CD4-positive, alpha-beta T cell treated with Interferon alpha-2 for 1 hour (primary cell): ENCODE measurements around the gene OLFM3.

Experiments used
- DNase-seq, 2 donors: peaks; one replicate each; pipeline ENCODE4 v3.0.0-alpha.2; 2020 to 2022

OLFM3 gene

GRCh38 chr1:101996825-101997465 is at the start of gene OLFM3:
OLFM3 (minus strand) TSS chr1:101996926.
- no peak for DNase-seq

- no peak for DNase-seq
These were observed 49.0 kb upstream of the OLFM3 start for GRCh38 chr1:102045752-102046151.

- no peak for DNase-seq
These were observed 35.8 kb upstream of the OLFM3 start for GRCh38 chr1:102032534-102032933.

- DNase-seq, result no peak
These were observed 22.8 kb upstream of the OLFM3 start for GRCh38 chr1:102019530-102019929.

GRCh38 chr1:102015728-102016127 is 19.0 kb upstream of the OLFM3 start:
- DNase-seq, result no peak

- no peak for DNase-seq
These were observed 5.3 kb upstream of the OLFM3 start for GRCh38 chr1:102002057-102002456.

- no peak for DNase-seq
These were observed 561 bp downstream of the OLFM3 start for GRCh38 chr1:101995984-101996745.

GRCh38 chr1:101993710-101994109 is 3.0 kb downstream of the OLFM3 start:
- DNase-seq, result no peak

- no peak for DNase-seq
These were observed 3.7 kb downstream of the OLFM3 start for GRCh38 chr1:101992821-101993575.

GRCh38 chr1:101980974-101981373 is 15.8 kb downstream of the OLFM3 start:
- no peak for DNase-seq

GRCh38 chr1:101977266-101977665 is 19.5 kb downstream of the OLFM3 start:
- no peak for DNase-seq

GRCh38 chr1:101976161-101976560 is 20.6 kb downstream of the OLFM3 start:
- no peak for DNase-seq

- no peak for DNase-seq
These were observed 21.4 kb downstream of the OLFM3 start for GRCh38 chr1:101975371-101975770.

GRCh38 chr1:101974599-101975274 is 22.0 kb downstream of the OLFM3 start:
- no peak for DNase-seq

GRCh38 chr1:101971304-101971703 is 25.4 kb downstream of the OLFM3 start:
- no peak for DNase-seq

GRCh38 chr1:101967871-101968270 is 28.9 kb downstream of the OLFM3 start:
- DNase-seq, result no peak

- no peak for DNase-seq
These were observed 31.4 kb downstream of the OLFM3 start for GRCh38 chr1:101965341-101965740.

GRCh38 chr1:101964708-101965107 is 32.0 kb downstream of the OLFM3 start:
- no peak for DNase-seq

GRCh38 chr1:101960142-101960541 is 36.6 kb downstream of the OLFM3 start:
- DNase-seq, result no peak

- DNase-seq, result no peak
These were observed 37.3 kb downstream of the OLFM3 start for GRCh38 chr1:101959456-101959855.

- DNase-seq, result no peak
These were observed 39.0 kb downstream of the OLFM3 start for GRCh38 chr1:101957771-101958170.

- DNase-seq, result no peak
These were observed 43.1 kb downstream of the OLFM3 start for GRCh38 chr1:101953623-101954022.

GRCh38 chr1:101945884-101946283 is 50.8 kb downstream of the OLFM3 start:
- no peak for DNase-seq
